Effector memory CD4-positive, alpha-beta T cell (primary cell): Measurements from ENCODE around the gene FOXP1.

Experiments used
- DNase-seq, 3 donors: peaks; one replicate each; pipeline ENCODE4 v3.0.0-alpha.2; 2020
- H3K27ac ChIP-seq: 2 replicates; pipeline ENCODE4 v1.7.0; 2013; ENCODE audit warnings: mild to moderate bottlenecking, low read length, moderate library complexity; ENCODE audit not compliant: insufficient read depth, poor library complexity, severe bottlenecking
- H3K27me3 ChIP-seq: replicated peaks from 2 replicates; pipeline ENCODE4 v1.7.0; 2013; ENCODE audit warnings: mild to moderate bottlenecking, low read length; ENCODE audit not compliant: insufficient read depth, control insufficient read depth, poor library complexity, severe bottlenecking
- H3K36me3 ChIP-seq: 2 replicates; pipeline ENCODE4 v1.7.0; 2013; ENCODE audit warnings: mild to moderate bottlenecking, low read length, moderate library complexity; ENCODE audit not compliant: control insufficient read depth, insufficient read depth
- H3K4me1 ChIP-seq: 2 replicates; pipeline ENCODE4 v1.7.0; 2013; ENCODE audit warnings: low read length, mild to moderate bottlenecking; ENCODE audit not compliant: control insufficient read depth, insufficient read depth, poor library complexity, severe bottlenecking
- H3K4me3 ChIP-seq: 2 replicates; pipeline ENCODE4 v1.7.0; 2013; ENCODE audit warnings: low read length, low read depth, mild to moderate bottlenecking; ENCODE audit not compliant: insufficient read depth, poor library complexity, severe bottlenecking
- H3K9me3 ChIP-seq: 2 replicates; pipeline ENCODE4 v1.7.0; 2013; ENCODE audit warnings: mild to moderate bottlenecking, low read length, moderate library complexity; ENCODE audit not compliant: control insufficient read depth

Gene FOXP1

GRCh38 chr3:71305231-71306206 lies 278.0 kb downstream of the FOXP1 start:
- Histone ChIP-seq H3K4me1 (peaks cover 29% of the 10 kb centered on the region), H3K4me3 (peak overlapping the region; percentile 44), H3K36me3 (no peaks in the 10 kb centered on the region), H3K9me3 (no peaks in the 10 kb centered on the region), H3K27me3 (no peaks in the 10 kb centered on the region), H3K27ac (peak overlapping the region; percentile 67)
- DNase-seq: no peak

GRCh38 chr3:71304684-71305083 lies 278.8 kb downstream of the FOXP1 start:
- Histone ChIP-seq H3K9me3 (no peaks in the 10 kb centered on the region), H3K27ac (peak overlapping the region; percentile 67), H3K36me3 (no peaks in the 10 kb centered on the region), H3K4me1 (peaks cover 26% of the 10 kb centered on the region), H3K27me3 (no peaks in the 10 kb centered on the region), H3K4me3 (peak overlapping the region; percentile 44)
- no peak for DNase-seq

GRCh38 chr3:71304247-71304646 lies 279.3 kb downstream of the FOXP1 start:
- Histone ChIP-seq H3K9me3 (no peaks in the 10 kb centered on the region), H3K27ac (no peak overlapping the region), H3K27me3 (no peaks in the 10 kb centered on the region), H3K36me3 (no peaks in the 10 kb centered on the region), H3K4me3 (peak overlapping the region; percentile 44), H3K4me1 (peaks cover 22% of the 10 kb centered on the region)
- no peak for DNase-seq

GRCh38 chr3:71303627-71304200 lies 279.8 kb downstream of the FOXP1 start:
- Histone ChIP-seq H3K4me1 (peaks cover 17% of the 10 kb centered on the region), H3K27ac (peak overlapping the region; percentile 43), H3K27me3 (no peaks in the 10 kb centered on the region), H3K4me3 (peak overlapping the region; percentile 44), H3K9me3 (no peaks in the 10 kb centered on the region), H3K36me3 (peaks cover 3% of the 10 kb centered on the region)
- no peak for DNase-seq

GRCh38 chr3:71302604-71303003 lies 280.9 kb downstream of the FOXP1 start:
- peak overlapping the region; percentile 19 for H3K27ac ChIP-seq
- no peaks in the 10 kb centered on the region for H3K9me3 ChIP-seq
- no peak for DNase-seq
- peaks cover 3% of the 10 kb centered on the region for H3K36me3 ChIP-seq
- peaks cover 14% of the 10 kb centered on the region for H3K4me1 ChIP-seq
- no peak overlapping the region for H3K4me3 ChIP-seq
- H3K27me3 ChIP-seq: no peaks in the 10 kb centered on the region

GRCh38 chr3:71300951-71301393 lies 282.6 kb downstream of the FOXP1 start:
- Histone ChIP-seq H3K27me3 (no peaks in the 10 kb centered on the region), H3K4me1 (peaks cover 11% of the 10 kb centered on the region), H3K36me3 (peaks cover 5% of the 10 kb centered on the region), H3K4me3 (peak overlapping the region; percentile 7), H3K9me3 (no peaks in the 10 kb centered on the region), H3K27ac (peak overlapping the region; percentile 14)
- DNase-seq: no peak

- no peak for DNase-seq
- Histone ChIP-seq H3K4me1 (peaks cover 6% of the 10 kb centered on the region), H3K4me3 (no peak overlapping the region), H3K27me3 (no peaks in the 10 kb centered on the region), H3K9me3 (no peaks in the 10 kb centered on the region), H3K36me3 (peaks cover 10% of the 10 kb centered on the region), H3K27ac (no peak overlapping the region)
Measured at GRCh38 chr3:71299160-71299559, 284.4 kb downstream of the FOXP1 start.

GRCh38 chr3:71294919-71295318 lies 288.6 kb downstream of the FOXP1 start:
- Histone ChIP-seq H3K9me3 (no peaks in the 10 kb centered on the region), H3K36me3 (peaks cover 10% of the 10 kb centered on the region), H3K27me3 (no peaks in the 10 kb centered on the region), H3K4me3 (no peak overlapping the region), H3K27ac (no peak overlapping the region), H3K4me1 (no peaks in the 10 kb centered on the region)
- DNase-seq: no peak

- no peak overlapping the region for H3K4me3 ChIP-seq
- no peaks in the 10 kb centered on the region for H3K27me3 ChIP-seq
- H3K27ac ChIP-seq: no peak overlapping the region
- no peak for DNase-seq
- H3K4me1 ChIP-seq: no peaks in the 10 kb centered on the region
- no peaks in the 10 kb centered on the region for H3K9me3 ChIP-seq
- H3K36me3 ChIP-seq: no peaks in the 10 kb centered on the region
Measured at GRCh38 chr3:71290301-71290700, 293.2 kb downstream of the FOXP1 start.
